GM12865 (cell line): Measurements from ENCODE around the gene GAN.
"Not testable (repeated sequence)": the region's sequence is repeated elsewhere in the genome, so short reads cannot be mapped to it uniquely, and the experiment has no call there.

ENCODE experiments used
- DNase-seq: peaks from one replicate; pipeline ENCODE4 v3.0.0; 2010; ENCODE audit warnings: low read depth
- H3K4me3 ChIP-seq: 2 replicates; pipeline ENCODE4 v1.5.1; 2011; ENCODE audit warnings: mild to moderate bottlenecking, low read depth, low read length, control low read depth
- TF ChIP-seq, protein P1 (sequence below): IDR thresholded peaks from 2 replicates; pipeline ENCODE4 v1.5.1; 2011; ENCODE audit warnings: low read length, control low read depth, low read depth, inconsistent platforms; ENCODE audit not compliant: insufficient read depth; ENCODE audit errors: missing control alignments

Gene GAN

GRCh38 chr16:81327447-81328196 lies 12.9 kb downstream of the GAN start:
- no peak for DNase-seq
- no peak overlapping the region for H3K4me3 ChIP-seq
- TF ChIP-seq, protein P1, sequence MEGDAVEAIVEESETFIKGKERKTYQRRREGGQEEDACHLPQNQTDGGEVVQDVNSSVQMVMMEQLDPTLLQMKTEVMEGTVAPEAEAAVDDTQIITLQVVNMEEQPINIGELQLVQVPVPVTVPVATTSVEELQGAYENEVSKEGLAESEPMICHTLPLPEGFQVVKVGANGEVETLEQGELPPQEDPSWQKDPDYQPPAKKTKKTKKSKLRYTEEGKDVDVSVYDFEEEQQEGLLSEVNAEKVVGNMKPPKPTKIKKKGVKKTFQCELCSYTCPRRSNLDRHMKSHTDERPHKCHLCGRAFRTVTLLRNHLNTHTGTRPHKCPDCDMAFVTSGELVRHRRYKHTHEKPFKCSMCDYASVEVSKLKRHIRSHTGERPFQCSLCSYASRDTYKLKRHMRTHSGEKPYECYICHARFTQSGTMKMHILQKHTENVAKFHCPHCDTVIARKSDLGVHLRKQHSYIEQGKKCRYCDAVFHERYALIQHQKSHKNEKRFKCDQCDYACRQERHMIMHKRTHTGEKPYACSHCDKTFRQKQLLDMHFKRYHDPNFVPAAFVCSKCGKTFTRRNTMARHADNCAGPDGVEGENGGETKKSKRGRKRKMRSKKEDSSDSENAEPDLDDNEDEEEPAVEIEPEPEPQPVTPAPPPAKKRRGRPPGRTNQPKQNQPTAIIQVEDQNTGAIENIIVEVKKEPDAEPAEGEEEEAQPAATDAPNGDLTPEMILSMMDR, result no peak

DNA sequence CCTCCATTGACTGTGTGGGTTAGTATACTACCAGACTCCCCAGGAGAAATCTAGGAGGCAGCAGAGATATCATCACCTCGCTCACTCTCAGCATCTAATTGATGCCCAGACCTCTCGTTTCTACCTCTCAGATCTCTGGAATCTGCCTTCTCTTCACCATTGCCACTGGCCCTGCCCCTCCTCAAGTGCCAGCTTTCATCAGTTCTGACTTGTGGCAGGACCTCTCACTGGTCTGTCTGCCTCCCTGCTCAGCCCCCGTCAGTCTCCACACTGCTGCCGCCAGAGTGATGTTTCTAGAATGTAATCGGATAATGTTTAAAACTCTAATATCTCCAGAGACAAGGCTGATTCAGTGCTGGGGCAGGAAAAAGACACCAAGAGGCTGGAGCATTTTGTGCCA lies 15.2 kb downstream of the GAN start:
- TF ChIP-seq, protein P1, result no peak
- no peak overlapping the region for H3K4me3 ChIP-seq
- no peak for DNase-seq

- H3K4me3 ChIP-seq, result no peak overlapping the region
- TF ChIP-seq, protein P1, result no peak
- DNase-seq, result no peak
Observed at GRCh38 chr16:81333356-81333755, 18.6 kb downstream of the GAN start.

GRCh38 chr16:81335669-81336068 lies 20.9 kb downstream of the GAN start:
- TF ChIP-seq, protein P1, result no peak
- DNase-seq, result peak; percentile 2
- no peak overlapping the region for H3K4me3 ChIP-seq

- no peak for DNase-seq
- TF ChIP-seq, protein P1, result no peak
- no peak overlapping the region for H3K4me3 ChIP-seq
Observed at GRCh38 chr16:81337097-81337496, 22.3 kb downstream of the GAN start.

DNA sequence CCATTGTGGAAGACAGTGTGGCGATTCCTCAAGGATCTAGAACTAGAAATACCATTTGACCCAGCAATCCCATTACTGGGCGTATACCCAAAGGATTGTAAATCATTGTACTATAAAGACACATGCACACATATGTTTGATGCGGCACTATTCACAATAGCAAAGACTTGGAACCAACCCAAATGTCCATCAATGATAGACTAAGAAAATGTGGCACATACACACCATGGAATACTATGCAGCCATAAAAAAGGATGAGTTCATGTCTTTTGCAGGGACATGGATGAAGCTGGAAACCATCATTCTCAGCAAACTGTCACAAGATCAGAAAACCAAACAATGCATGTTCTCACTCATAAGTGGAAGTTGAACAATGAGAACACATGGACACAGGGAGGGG lies 30.4 kb downstream of the GAN start:
- H3K4me3 ChIP-seq, DNase-seq: not testable (repeated sequence)

DNA sequence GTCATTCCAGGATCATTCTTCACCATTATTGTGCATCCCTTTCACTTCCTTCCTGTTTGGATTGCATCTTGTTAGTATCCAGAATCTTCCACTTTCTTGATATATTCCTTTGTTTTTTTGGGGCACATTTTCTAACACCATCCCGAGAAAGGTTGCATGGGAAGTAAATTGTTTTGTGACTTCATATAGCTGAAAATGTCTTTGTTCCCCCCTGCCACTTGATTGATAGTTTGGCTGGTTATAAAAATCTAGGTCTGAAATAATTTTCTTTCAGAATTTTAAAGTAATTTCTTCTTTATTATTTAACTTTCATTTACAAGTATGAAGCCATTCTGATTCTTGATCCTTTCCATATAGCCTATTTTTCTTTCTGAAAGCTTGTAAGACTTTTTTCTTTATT lies 32.7 kb downstream of the GAN start:
- DNase-seq, result no peak
- TF ChIP-seq, protein P1, result no peak

More for the DNA sequence above, 32.7 kb downstream of the GAN start:
- H3K4me3 ChIP-seq, result no peak overlapping the region
